ENCODE measurements around the gene SEZ6.

- TF ChIP-seq CTCF (conservative IDR thresholded peaks at IDR 0.05; ENCODE audit: low read depth, low read length) (no peak), EZH2 (IDR thresholded peaks at IDR 0.05; ENCODE audit: borderline replicate concordance, low read depth, low read length, poor library complexity, severe bottlenecking) (no peak)
Observed at GRCh38 chr17:29010586-29010985, 4.8 kb upstream of the SEZ6 start.
